ENCODE measurements around the gene MAF.

Gene MAF

DNA sequence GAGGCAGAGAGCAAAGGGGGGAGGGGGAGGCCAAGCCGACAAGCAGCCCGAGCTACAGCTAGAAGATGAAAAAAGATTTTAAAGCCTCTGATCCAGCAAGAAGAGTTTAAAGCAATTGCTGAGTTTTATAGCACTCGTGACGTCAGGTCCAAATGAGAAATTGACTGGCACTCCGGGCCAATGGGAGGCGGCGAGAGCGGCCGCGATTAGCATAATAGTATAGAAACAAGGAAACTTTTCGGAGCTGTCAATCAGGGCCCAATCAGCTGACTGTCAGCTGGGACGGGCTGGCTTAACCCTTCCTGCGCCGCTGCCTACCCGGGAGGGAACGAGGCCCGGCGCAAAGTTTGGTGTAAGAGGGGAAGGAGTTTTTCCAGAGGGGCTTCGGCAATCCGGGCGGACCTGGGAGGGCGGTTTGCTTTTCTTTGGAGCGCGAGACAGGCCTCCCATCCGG, at the start of gene MAF:
Gene MAF, minus strand, starts transcription at position 100 of the 454 bp plus-strand sequence. CDS start 835 bp downstream, outside the sequence.
- DNase-seq = peak; percentile 73

- no peak for DNase-seq
Observed at GRCh38 chr16:79648826-79649225, 48.3 kb upstream of the MAF start.

GRCh38 chr16:79647586-79647985, 47.0 kb upstream of the MAF start:
- DNase-seq = no peak

DNA sequence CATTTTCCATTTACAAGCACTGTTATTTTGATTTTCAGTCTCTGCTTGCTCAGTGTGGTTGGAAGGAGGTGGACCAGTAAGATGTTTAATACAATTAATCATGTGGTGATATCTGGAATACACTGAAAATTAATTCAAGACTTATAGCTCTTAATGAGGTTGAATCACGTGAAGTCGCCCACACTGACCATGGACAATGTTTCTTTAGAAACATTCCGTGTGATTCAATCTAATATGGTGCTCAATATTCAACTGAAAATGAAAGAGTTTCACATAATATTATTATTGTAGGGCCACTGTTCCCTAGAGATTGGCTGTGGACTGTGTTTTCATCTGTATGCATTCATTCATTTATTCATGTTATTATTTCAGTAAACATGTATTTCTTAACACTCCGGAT, 45.2 kb upstream of the MAF start:
- no peak for DNase-seq

- DNase-seq = no peak
Observed at GRCh38 chr16:79644971-79645667, 44.6 kb upstream of the MAF start.

DNA sequence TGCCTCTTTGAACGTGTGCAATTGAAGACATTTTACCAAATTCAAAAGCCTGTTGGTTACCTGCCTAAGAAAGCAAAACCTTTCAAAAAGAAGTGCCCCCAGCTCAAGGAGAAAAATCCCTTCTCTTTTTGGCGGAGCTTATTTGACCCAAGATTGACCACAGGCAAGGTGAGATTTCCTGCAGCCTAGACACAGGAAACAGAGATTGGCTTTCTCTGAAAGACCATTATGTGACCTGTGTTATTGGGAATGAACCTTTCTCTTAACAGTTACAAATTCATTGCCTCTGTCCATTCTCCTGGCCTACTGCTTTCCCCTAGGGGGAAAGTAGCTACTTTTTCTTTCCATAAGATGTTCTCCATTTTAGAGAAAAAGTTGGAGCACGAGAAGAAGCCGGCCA, 42.1 kb upstream of the MAF start:
- no peak for DNase-seq

DNA sequence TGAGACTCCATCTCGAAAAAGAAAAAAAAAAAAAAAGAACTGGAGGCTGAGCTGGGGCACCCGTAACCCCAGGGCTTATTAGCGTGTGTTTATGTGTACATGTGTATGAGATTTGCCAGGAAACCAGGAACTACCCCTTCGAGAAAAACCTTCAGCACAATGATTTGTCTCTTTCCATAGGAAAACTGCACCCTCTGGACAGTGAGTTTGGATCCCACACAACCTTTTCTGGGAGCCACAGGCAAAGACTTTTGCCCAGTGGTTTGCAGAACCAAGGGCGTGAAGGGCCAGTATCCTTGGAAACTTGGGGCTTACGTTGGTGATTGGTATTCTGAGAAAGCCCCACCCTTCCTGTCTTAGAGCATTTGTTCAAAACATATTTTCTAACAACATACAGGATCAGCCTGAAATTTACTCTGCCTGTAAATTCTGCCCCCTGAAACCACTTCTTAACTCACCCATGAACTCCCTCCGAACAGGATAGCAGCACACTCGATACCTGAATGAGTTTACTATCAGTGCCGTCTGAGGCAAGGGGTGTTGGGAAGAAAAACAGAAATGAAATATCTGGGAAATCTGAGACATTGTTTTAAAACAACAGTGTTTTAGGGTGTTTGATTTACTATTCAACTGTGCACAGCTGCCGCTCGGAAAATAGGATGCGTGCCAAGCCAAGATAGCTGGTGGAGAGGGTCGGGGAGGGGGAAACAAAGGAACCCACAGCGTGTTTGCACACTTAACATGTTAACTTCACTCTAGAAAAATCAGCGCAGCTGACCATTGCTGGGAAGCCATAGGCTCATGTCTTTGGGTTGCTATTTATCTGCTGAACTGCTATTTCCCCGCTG, 40.2 kb upstream of the MAF start:
- no peak for DNase-seq

DNA sequence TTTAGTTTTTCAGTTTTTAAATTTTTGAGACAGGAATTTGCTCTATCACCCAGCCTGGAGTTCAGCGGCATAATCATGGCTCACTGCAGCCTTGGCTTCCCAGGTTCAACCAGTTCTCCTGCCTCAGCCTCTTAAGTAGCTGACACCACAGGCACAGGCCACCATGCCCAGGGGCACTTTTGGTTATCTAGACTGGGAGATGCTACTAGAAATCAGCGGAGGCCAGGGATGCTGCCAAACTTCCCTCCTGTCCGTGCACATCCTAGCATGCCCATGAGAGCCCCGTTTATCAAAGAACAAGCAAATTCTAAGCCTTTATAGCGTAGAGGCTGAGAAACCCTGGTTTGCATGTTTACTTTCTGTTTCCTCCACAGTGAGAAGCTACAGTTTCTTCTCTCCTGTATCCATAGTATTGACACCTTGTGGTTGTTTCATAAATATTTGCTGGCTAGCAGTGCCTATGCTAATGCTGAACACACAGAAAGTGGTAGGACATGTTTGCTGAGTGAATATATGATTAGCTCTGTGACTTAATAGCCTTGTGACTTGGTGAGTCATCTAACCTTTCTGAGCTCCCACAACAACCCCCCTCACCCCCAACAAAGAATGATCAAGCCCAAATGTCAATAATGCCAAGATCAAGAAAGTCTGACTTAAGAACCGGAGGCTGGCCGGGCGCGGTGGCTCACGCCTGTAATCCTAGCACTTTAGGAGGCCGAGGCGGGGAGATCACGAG, 39.2 kb upstream of the MAF start:
- DNase-seq = no peak

GRCh38 chr16:79638386-79638785, 37.8 kb upstream of the MAF start:
- DNase-seq = no peak

DNA sequence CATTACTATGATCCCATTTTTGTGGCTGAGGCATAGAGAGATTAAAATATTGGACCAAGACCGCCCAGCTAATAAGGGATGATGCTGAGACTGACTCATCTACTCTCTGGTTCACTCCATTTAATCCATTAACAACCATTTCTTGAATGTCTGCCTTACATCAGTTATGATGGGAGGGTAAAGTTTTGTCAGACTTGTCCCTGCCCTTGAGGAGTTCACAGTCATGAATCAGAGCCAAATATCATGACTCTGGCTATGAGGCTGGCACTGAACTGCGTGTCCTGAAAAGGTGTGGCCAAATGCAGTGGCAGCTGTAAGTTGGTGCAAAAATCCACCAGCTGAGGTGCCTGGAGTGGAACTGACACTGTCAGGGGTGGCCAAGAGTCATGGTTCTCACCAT, 35.0 kb upstream of the MAF start:
- no peak for DNase-seq

DNA sequence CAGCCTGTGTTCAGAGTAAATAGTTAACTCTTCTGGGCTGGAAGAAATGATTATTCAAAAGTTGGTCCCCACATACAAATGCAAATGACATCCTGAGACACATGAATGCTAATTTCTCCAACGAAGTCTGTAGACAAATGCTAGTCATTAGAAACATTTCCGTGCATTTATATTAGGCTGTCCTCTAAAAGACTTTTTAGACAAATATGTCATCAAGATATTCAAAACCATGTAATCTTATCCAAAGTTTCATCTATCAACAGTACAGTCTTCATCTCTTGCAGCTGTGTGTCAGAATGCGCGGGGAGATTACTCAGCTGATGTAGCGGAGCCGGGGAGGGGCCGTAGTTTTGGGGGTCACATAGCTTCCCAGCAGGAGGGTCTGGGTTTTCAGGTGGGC, 33.8 kb upstream of the MAF start:
- DNase-seq = no peak

DNA sequence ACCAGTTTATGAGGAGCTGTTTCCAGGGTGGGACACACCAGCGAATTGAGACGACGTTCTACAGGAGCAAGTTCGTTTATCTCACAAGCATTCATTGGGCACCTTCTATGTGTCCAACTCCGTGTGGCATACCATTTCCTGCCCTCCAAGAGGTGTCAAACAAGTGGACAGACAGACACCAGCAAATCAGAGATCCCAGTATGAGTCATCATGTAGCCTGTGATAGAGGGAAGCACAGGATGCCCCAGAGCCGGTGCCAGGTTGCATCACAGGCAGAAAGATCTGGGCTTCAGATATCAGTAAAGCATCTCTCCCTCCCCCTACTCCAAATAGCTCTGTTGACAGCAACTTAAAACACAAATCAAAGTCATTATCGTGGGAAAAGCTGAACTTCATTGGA, 31.8 kb upstream of the MAF start:
- DNase-seq = no peak

GRCh38 chr16:79628988-79629387, 28.5 kb upstream of the MAF start:
- DNase-seq = no peak

DNA sequence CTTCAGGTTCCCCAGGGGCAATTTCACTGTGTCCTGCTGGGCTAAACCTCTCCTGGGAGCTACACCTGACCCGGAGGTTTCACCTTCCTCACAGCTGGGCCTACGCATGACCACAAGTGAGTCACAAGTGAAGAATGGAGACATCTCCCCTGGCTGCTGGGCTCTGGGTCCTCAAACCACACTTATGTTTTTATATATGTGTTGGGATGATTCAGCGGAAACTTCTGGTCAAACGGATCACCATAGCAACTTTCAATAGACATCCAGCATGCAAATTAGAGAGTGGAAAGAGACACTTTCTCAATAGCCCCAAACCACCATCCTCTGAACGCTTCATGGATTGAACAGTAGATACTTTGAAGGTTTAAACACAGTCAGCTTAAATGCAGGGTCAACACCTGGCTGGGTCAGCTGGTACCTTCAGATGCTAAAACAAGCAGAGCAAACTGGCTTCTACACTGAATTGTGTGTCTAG, 28.0 kb upstream of the MAF start:
- DNase-seq = peak; percentile 26

DNA sequence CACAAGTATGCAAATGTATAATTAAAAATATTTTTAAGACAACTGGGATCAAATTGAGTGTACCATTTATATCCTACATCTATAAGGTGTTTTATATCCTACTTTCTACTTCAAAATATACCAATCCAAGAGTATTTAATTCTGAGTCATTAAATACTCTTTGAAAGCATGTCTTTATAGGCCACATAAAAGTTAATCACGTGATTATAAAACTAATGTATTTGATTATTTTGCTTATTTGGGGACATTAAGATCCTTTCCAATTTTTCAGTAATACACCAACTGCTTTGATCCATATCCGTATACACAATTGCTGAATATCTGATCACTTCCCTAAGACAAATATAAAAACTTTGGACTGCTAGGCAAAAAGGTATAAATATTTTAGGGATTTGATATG, 26.6 kb upstream of the MAF start:
- DNase-seq = no peak

DNA sequence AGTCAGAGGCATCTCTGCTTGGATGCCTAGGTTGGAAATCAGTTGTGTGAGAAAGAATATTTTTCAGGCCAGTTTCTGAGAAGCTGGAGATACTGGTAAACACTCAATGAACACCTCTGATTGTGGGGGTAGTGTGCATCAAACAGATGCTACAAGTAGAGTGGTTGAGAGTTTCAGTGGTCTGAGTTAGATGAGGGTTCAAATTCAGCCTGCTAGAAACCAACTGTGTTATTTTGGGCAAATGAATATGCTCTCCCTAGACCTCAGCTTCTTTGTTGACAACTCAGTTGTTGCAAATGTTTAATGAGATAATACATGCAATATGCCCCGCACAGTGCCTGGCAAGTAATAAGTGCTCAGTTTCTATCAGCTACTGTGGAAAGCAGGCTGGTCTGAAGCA, 25.2 kb upstream of the MAF start:
- DNase-seq = no peak

DNA sequence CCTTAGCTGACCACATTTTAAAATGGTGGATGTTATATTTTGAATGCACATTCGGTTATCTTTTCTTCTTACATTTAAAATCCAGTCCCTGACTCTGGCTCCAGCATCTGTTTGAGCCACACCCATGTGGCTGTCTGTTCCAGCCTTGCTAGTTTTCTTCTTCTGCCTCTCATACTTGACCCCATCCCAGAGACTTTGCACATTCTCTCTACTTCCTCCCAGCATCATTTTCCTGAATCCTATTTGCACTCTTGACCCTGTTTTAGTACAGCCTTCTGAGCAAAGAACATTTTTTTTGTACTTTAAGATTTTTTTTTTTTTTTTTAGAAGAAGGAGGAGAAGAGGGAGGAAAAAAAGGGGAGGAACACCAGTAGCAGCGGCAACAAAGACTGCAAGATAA, 23.3 kb upstream of the MAF start:
- DNase-seq = no peak

DNA sequence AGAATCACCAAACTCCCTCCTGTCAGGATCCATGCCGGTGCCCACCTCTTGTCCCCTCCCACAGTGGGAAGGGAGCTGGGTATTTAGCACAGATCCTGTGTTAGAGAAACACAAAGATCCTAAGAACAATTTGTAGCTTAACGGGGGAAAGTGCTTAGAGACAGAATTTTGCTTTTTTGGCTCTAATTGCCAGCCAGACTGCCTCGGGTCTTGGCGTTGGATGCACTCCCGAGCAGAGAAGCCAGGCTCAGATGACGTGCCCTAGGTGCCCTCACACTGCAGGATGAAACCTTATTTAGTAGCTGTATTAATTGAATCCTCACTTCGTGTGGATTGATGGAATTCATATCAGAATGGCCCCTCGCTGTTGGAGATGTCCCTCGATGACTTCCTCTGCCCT, 22.5 kb upstream of the MAF start:
- no peak for DNase-seq

GRCh38 chr16:79621027-79621426, 20.5 kb upstream of the MAF start:
- DNase-seq = no peak

GRCh38 chr16:79618692-79619050, 18.1 kb upstream of the MAF start:
- no peak for DNase-seq

- DNase-seq = no peak
Observed at GRCh38 chr16:79618041-79618691, 17.6 kb upstream of the MAF start.

GRCh38 chr16:79613009-79613408, 12.5 kb upstream of the MAF start:
- DNase-seq = no peak

GRCh38 chr16:79612207-79612606, 11.7 kb upstream of the MAF start:
- no peak for DNase-seq
